Activated T-cell treated with anti-CD3 and anti-CD28 coated beads, Interleukin-2, amount 50 U/mL, for 48 hours (primary cell): ENCODE data around the gene CD47.

Experiments
- DNase-seq, 2 experiments: peaks; one replicate each; pipeline ENCODE4 v3.0.0-alpha.2; 2020

Gene CD47

DNA sequence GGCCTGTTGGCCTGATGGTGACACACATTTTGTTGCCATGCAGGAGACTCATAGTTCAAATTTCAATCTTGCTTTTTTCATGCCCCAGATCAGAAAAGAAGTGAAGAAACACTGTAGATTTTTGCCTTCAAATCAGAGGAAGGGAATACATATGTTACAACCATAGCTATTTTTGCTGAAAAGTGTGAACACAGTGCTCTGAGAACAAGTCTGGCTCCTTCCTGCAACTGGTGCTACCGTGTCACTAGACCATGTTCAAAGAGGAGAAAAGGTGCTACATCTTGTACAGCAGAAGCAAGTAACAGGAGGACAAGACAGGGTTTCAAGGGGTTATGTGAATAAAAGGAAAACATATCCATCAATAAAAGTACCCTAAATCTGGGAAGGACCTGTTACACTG is 44.6 kb downstream of the CD47 start:
- no peak for DNase-seq

DNA sequence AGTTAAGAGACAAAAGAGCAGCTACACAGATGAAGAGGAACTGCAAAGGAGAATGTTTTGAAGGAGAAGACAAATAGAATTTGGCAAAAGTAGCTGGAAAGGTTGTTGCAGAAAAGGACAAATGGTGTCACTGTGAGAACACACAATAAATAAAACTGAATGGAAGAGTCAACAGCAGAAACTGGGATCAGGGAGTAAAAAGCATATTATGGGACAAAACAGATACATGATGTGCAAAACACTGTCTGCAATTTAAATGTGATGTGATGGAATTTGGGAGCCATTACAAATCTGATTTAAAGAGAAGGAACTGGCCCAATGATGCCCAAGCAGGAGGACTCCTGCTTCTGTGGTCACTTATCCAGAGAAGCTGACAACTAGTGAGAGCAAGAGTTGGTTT is 46.1 kb downstream of the CD47 start:
- DNase-seq, result no peak

DNA sequence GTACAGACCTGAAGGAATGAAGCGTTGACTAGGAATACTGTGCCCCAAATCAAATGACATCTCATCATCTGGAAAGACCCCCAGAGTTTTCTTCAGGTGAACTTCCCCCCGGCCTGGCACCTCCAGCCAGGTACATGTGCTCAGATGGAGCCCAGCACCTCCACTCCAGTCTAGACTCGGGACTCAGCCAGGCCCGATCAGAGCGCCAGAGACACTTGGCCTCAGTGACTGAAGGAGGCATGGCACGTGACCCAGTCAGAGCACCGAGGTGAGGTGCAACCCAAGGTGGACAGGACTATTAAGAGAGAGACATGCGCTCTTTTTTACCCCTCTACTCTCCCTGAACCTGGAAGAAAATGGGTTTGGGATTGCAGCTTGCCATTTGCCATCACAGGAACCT is 48.5 kb downstream of the CD47 start:
- DNase-seq, result no peak

DNA sequence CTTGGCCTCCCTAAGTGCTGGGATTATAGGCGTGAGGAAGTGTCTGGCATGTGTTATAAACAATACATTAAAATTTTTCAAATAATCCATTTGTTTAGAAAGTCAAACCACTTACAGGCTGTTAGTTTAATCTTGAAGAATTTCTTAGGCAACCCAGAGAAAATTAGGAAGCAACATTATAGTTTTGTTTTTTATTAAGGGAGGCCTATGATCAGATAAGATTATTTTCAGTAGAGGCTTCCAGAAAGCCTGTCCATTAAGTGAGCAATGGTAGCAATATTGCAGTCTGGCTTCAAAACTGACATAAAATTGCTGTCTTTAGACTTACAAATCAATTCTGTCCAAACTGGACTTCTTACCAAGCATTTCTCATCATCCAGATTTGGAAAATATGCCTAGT is 49.6 kb downstream of the CD47 start:
- no peak for DNase-seq

DNA sequence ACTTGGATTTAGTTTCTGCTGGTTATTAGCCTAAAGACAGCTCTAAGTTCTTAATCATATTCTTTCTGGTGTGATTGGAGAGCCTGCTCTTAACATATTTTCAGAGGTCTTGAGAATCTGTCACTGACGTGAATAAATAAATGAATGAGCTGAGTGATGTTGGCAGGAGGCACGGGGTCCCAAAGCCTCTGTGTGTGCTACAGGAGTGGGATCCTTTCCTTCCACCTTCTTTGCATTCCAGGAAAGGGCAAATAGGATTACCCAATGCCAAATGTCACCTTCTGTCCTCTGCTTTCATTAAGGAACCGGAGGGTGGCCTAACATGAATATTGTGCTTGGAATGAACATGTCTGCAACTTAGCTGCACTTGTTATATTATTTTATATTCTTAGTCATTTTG is 53.1 kb downstream of the CD47 start:
- DNase-seq, result no peak

DNA sequence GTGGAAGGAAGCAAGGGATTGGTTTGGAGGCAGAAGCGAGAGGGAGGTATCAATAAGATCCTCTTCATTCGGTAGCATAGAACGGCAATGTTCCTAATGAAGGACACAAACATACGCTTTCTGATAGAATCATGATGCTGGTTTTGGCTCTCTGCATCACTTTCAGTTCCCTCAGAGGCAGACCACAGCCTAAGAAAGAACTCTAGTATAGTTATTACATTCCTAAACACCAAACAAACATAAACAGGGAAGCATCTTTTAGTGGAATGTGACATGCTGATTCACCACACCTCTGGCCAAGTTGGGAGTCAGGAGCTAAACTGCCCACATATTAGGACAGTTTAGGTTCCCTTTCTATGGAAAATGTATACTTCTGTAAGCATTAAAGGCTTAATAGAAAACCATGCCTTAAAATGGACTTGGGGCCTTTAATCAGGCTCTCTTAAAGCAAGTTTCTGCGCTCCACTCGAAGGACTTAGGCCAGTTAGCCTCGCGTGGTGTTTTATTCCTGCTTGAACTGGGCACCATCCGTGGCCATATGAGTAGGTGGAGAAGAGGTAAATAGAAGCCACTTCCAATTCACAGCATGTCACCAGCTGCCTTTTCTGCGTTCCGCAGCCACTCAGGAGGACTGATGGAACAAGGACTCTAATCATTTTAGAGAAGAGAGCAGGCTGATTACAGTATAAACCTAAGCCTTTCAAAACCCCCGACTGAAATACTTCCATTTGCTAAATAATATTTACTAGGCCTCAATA is 53.7 kb downstream of the CD47 start:
- DNase-seq, result no peak

DNA sequence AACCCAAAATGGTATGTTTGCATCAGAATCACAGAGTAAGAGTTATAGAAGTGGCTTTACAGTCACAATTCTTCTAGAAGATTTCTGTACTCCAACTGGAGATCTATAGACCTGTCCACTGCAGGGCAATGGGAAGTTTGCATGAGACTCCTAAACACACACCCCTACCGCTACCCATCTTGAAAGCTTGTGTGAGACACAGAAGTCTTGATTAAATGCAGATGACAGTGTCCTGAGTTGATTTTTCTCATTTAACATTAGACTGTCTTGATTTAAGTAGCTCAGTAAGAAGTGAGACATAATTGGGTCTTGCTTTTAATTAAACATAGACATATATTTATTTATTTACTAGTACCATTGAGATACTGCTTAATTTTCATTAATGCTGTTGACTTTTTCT is 54.4 kb downstream of the CD47 start:
- no peak for DNase-seq

DNA sequence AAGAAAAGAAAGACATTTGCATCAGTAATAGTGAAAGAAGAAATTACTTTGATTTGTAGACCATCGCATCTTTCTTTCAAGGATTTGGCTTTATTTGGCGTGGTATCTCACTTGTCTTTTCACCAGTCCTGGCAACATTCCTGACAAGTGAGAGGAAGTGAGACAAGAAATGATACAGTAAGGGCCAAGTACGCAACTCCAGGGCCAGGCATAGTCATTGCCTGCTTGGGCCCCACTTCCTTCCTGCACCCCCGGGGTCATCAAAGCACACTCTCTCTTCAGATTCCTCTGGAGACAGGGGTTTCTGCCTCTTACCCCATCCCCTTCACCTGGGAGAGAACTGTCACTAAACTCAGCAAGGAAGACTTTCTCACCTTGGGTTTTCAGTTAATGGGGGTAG is 55.1 kb downstream of the CD47 start:
- no peak for DNase-seq

DNA sequence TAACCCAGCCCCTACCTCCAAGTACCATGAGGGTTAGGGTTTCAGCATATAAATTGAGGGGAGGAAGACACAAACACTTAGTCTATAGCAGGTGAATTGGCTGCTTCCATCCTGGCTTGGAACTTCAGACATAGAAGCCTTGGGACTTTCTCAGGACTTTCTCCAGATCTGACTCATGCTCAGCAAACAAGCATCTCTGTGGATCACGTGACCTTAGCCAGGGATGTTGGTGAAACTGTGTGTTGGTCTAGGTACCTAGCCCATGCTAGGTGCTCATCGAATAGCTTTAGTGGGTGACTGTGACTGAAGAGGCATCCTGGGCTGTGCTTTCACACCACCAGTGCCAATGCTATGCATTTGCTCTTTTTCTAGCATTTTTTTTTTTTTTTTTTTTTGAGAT is 58.9 kb downstream of the CD47 start:
- no peak for DNase-seq

DNA sequence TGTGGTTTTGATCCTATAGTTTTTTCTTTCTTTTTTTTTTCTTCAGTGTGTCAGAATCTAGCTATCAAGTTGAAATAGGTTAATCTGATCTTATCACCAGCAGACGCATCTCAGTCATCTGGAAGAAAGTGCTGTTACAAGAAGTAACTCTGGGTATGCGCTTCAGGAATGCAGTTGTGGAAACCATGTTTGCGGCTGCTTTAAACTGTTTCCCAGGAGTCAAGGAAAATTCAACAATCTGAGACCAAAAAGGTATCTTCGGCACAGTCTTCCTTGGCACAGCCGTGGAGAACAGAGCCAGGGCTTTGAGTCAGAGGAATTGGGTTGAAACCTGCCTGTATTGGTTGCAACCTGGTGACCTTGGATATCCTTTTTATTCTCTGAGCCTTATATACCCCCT is 59.9 kb downstream of the CD47 start:
- DNase-seq, result no peak

DNA sequence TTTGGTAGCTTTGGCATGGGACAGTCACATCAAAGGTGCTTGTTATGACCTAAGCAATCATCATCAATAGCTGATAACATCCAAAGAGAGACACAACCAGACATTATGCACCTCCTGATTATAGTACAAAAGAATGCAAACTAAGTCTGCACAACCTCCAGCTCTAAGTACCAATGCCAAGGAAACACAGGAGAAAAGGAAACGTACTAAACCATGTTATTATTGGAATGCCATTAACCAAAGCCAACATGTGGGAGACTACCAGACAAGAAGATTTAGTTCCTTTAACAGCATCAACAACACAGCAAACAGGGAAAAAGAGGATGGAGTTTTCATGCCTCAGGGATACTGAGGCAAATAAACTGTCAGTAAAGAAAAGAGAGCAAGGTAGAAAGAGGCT is 61.4 kb downstream of the CD47 start:
- no peak for DNase-seq

DNA sequence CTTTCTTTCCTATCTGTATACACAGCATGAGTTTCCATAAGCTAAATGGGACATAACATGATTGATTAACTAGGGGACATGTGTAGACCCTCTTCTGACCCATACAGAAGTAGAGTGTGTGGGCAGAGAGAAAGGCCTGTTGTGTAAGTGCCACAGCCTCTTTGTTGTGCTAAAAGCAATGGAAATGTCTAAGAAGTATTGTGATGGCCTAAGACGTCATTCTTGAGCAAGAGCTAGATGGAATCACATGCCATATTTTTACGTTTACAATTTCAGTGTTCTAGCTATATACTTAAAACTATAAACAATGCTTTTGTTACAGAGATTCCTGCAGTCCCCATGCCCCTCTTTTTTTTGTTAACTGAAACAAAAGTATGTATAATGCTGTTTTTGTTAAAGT is 61.9 kb downstream of the CD47 start:
- DNase-seq, result no peak

DNA sequence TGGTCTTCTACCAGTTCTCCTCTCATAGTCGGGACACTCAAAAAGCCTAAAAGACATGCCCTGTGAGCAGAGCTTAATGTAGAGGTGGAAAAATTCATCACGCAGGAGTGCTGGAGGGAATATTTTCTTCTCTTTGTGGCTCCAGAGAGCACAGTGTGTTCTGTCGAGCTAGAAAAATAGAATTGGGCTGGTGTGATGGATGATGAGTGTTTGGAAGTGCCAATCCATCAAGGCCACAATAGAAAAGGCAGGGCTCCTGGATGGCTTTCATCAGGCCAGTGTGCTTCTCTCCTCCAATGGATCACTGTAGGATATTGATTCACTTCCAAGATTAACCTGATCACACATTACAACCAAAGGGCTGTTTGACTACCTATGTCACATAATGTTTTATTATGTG is 65.7 kb downstream of the CD47 start:
- no peak for DNase-seq

DNA sequence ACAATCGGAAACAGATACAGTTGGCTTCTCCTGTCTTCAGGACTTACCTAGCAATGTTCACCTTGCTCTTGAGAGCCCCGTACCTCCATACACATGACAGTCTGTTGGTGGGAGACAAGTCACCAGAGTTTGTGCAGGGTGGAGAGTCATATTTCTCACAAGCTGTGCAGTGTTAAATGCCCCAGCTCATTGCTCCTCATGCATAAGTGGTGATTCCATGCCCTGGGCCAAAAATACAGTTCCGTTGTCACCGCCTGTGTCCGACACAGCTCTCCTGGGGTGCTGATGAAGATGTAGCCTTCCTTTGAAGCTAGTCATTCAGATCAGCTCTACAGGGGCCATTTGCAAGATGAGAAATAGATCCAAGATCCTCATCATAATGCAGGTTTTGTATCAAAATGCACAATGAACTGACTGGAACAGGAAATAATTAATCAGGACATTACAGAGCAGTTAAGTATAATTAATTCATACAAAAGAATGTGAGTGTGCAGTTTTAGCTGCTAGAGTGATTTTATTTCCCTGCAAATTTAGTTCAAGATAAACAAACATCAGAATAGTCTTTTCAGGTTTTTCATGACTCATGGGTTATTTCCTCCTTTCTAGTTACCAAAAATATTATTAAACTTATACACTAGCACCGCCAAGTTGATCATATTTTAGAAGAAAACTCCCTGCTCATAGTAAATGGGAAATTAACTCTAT is 66.5 kb downstream of the CD47 start:
- DNase-seq, result no peak

DNA sequence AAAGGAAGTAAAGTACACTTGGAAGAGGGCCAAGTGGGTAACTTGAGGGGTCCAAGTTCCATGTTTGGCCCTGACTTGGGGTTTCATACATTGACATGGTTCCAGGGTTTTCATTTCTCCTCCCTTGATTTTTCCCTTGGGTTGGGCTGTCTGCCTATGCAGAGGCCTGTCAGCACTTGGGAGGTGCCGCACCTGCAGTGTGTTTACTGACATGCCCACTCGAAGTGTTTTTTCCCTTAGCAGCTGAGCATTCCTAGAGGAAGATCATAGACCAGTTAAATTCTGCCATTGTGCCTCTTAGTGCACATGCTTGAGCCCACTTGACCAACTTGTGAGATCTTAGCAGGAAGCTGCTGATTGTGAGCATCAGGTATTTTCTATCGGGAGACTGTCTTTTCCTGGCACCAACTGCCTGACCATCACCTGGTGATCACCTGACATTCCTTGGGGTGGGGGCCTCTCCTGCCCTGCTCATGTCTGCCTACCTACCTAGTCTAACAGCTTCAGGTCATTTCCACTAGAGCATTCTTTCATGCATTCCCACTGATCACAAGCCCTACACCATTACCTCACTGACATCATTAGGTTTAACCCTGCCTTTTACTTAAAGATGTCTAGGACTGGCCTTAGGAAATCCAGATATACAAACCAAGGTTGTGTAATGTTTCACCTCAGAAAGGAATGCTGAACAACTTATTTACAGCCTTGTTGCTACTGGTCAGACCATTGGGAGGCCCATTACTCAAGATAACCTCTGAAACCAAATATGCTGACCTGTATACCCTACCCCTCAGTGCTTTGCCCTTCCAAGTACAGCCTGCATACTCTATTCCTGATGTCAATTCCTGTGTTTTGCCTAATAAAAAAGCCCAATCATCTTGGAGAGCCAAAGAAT is 68.3 kb downstream of the CD47 start:
- no peak for DNase-seq

DNA sequence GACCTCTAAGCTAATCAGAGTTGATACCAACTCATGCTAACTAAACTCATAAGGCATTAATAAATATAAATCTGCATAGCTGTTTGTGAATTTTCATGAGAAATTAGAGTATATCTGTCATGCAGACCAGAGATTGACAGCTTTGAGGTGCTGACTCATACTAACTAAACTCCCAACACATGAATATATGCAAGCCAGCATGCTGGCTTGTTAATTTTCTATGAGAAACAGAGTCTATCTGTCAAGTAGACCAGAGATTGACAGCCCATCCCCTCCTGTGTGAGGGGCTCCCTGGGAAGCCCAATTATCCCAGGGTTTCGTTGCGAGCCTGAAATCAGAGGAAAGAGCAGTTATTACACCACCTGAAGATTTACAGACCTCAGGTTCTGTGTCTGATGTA is 69.3 kb downstream of the CD47 start:
- DNase-seq, result no peak

DNA sequence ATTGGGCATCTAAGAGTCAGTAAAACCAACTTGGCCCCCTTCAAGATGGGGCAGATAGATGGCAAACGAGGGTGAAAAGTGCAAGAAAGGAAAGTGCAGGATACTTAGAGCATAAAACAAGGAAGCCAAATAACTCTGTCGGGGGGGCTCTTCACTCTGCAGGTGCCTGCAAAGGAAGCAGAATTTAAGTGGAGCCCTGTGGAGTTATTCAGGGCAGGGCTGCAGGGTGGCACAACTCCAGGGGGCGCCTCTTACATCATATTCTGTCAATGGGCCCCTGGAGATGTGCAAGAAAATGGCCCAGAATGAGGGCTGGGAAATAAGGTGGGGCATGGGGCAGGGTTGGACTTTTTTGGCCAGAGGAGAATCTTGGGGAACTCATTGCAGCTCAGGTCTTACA is 69.7 kb downstream of the CD47 start:
- DNase-seq, result no peak

DNA sequence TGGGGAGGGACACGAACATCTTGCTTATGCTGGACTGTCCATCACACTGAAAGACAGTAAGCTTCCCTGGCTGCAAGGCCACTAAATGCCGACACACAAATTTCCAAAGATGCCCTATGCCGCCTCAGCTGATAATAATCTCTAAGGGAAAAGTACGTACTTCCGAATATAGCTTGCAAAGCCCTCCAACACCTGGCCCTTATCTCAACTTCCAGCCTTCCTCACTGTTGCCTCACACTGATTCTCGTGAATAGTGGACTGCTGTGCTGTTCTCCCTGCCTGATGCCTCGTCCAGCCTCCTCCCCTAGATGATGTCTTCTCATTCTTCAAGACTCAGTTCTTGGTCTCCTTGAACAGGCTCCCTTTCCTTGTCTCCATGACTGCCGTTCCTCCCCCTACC is 72.3 kb downstream of the CD47 start:
- no peak for DNase-seq

DNA sequence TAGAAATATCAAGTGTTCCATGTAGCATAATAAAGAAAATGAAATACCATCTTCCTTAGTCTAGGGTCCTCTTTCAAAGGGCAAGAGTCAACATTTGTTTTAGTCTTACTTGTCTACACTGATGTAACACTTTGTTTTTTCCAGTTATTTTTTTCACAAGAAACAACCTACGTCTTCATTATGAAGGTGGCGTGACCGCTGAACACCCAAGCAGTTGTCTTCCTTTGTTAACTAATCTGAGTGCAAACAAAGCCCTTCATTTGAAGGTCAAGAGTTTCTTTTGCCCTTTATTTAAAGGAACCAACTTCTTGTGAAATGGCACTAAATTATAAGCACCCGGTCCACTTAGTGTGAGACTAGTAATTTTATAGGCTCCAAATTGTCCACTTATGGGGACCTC is 73.2 kb downstream of the CD47 start:
- no peak for DNase-seq

DNA sequence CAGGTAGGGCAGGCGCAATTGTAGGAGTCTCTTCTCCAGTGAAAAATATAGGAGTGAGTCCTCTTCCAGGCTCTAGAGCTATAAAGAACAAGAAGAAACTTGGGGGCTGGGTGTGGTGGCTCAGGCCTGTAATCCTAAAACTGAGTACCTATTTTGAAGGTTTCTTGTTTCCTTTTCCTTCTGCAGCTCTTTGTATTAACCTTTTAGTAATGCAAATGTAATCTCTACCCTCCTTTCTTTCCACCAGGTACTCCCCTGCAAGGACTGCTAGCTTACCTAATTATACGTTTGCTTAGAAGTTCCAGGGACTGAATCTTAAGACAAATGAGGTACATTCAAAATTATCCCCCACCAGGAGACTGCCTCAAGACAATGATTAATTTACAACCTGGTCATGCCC is 75.9 kb downstream of the CD47 start:
- no peak for DNase-seq

DNA sequence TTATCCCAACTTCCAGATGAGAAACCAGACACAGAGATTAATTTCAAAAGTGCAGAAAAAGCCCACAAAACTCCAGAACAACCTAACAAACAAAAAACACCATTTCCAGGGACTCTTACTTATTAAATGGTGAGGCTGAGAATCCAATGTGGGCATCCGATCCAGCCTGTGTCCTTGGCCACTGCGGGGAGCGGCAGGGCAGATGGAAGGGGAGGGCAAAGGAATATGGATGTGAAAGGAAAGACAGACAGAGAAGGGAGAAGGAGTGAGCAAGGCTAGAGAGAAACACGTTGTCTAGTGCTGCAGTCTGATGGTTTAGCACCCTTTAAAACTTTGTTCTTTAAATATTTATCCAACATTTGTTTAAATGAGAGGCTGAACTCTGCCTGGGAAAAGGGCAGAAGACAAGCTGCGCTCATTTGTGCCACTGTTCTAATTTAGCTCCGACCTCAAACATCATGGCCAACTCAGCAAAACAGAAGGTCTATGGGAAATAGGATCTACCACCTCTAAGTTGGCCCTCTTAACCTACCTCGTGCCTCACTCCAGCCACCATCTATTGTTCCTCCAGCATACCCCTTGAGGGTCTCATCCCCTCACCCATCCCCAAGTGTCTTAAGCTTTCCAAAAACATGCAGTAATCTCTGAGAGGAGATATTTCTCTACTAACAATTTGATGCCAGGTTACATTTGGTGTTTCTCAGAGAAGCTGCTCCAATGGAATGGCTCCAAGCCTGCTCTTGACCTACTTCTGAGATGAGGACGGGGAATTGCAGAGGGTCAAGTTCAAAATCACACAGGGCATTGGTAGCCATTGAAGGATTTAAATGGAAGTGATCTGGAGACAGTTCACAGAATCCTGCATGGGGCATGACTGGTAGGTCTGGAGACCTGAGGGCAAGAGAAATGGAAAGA is 77.4 kb downstream of the CD47 start:
- DNase-seq, result no peak

DNA sequence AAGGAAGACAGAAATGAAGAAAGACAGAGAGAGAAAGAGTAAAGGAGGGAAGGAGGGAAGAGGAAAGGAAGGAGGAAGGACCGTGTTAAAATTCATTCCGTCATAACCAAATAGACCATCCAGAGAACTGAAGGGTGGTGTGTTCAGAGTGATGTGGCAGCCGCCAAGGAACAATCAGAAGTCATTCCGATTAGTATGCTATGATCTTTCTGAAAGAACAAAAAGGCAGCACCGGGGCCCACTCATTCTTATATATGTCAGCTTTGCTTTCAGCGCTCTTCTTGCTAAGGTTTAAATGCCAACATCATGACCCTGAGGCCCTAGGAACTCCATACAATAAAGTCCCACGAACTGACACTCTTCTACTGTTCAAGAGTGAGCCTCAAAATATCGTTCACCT is 78.5 kb downstream of the CD47 start:
- DNase-seq, result no peak

DNA sequence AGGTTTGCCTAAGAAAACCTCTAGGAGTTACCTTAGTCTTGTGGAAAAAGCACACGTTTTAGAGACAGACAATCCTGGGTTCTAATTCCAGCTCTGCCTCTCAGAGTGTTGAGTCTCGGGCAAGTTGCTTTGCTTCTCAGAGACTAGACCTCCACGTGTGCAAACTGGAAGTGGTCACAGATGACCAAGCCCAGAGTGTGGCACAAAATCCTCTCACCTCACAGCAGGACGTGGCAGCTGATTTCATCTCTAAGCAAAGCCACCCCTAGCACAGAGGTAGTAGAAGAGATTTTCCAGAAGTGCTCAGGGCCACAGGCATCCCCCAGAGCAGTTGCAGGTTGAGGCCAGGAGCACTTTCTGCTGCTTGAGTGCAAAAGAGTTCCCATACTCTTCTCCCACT is 79.2 kb downstream of the CD47 start:
- DNase-seq, result no peak
